Dedifferentiated amniotic fluid mesenchymal stem cell (primary cell): ENCODE data around the gene ROCK2.

Source experiments
- DNase-seq: peaks from one replicate; pipeline ENCODE4 v3.0.0-alpha.2; 2016; ENCODE audit errors: extremely low spot score

The ROCK2 gene

DNA sequence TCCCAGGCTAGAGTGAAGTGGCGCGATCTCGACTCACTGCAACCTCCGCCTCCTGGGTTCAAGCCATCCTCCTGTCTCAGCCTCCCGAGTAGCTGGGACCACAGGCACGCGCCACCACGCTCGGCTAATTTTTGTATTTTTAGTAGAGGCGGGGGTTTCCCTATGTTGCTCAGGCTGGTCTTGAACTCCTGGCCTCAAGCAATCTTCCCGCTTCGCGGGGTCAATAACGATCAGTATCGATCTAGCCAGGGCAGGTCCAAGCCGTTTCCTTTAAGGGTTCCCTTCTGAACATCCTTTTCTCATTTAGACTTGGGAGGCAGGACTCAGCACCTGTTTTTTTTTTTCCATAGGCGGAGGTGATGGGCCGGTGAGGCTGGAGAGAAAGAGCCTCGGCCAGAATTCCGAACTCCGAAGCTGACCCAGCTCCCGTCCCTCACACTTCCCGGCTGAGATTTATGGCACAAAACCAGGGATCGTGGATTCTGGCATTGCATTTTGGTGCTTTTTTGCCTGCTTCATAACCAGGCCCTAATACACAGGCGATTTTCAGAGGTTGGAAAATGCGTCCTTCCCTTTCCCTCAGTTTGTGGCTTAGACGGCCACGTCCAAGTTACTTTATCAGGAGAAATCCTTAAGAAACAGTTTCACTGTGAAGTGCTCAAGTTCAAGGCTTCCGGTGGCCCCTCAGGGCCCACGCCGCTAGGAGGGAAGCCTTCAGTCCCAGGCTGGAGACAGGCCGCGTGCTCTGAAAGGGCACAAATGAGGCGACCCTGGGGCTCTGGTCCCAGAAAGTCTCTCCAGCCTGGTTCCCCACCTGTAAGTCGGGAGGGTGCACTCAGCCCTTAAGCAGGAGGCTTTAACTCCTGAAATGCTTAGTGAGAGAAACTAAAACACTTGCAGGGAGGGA, 190.2 kb downstream of the ROCK2 start:
- DNase-seq = no peak

DNA sequence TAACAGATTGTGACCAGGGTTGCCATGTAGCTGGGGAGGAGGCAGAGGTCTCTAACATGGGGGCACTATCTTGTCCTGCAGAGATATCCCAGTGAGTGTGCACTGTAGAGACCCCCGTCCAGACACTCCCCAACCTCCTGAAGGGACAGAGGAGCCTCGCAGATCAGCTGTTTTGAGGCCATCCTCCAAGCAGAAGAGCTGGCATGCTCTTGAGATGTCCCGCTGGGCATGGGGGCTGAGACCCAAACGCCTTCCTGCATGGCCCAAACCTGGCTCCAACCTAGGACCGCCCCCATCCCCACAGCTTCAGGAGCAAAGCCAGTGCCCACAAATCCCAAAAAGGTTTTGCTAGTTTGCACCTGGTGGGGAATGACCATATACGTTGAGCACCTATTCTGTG, 191.8 kb downstream of the ROCK2 start:
- DNase-seq = no peak

DNA sequence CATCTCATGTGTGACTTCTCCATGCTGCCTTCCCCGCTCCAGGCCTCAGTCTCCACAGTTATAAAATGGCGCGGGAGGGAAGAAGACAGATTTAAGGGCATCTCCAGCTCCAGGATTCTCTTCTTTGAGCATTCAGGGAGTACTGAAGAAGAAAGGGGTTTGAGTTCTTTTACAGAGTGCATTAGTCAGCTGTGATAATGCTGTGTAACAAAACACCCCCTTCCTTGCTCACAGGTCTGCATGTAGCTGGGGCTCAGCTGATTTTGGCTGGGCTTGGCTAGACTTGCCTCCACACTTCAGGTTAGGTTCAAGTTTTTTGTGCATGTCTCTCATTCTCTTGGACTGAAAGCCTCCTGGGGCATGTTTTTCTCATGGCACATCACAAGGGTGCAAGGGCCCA, 197.2 kb downstream of the ROCK2 start:
- DNase-seq = no peak

DNA sequence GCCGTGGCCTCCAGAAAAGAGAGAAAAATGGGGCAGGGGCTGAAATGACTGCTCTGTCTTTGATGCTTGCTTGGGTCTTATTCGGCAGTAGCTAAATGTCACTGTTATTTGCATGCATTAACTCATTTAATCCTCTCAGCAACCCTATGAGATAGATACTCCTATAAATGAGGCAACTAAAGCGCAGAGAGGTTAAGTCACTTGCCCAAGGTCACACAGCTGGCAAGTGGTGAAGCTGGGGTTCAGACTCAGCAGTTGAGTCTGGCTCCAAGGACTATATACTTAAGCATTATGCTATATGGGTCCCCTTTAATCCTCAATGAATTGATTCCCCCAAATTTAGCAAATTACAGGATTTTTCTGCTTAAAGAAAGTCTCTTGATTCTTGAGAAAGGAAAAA, 198.4 kb downstream of the ROCK2 start:
- no peak for DNase-seq

DNA sequence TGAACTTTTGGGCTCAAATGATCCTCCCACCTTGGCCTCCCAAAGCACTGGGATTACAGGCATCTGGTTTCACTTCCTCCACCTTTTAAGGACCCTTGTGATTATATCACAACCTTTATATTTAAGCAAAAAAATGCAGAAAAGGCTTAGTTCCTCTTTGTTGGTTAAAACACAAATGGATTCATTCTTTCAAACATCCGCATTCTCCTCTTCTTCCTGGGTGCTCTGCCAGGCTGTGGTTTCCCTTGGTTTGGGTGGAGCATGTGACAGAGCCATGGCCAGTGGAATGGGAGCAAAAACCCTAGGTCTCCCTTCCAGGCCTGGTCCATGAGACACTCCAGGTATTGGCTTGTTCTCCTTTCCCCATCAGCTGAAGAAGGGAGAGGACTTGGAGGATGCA, 199.1 kb downstream of the ROCK2 start:
- no peak for DNase-seq

DNA sequence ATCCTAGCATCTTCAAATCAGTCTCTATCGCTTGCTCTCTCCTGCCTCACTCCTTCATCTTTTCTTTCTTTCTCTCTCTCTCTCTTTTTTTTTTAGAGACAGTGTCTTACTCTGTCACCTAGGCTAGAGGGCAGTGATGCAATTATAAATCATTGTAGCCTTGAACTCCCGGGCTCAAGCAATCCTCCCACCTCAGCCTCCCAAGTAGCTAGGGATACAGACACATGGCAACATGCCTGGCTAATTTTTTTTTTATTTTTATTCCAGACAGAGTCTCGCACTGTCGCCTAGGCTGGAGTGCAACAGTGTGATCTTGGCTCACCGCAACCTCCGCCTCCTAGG, 199.7 kb downstream of the ROCK2 start:
- no peak for DNase-seq

DNA sequence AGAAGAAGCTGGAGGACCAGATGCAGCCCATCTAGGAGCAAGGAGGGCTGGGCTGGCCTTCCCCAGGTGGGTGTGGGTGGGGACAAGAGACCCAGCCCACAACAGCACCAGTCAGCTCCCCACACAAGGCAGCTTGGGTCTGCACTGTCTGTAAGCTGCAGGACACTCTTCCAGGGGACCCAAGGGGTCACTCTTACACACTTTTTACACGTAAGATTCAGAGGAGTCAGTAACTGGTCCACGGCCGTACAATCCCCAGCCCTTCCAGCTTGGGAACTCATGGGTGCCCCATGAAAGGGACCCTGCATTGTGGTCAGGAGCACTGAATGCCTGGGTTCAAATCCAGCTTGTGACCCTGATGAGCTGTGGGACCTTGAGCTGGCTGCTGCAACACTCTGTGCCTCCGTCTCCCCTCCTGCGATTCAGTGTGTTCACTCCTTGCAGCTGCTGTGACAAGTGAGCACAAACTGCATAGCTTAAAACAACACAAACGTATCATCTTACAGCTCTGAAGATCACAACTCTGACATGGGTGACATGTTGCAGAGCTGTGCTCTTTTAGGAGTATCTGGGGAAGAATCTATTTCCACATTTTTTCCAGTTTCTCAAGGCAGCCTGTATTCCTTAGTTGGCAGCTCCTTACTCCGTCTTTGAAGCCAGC, 200.2 kb downstream of the ROCK2 start:
- DNase-seq = no peak

DNA sequence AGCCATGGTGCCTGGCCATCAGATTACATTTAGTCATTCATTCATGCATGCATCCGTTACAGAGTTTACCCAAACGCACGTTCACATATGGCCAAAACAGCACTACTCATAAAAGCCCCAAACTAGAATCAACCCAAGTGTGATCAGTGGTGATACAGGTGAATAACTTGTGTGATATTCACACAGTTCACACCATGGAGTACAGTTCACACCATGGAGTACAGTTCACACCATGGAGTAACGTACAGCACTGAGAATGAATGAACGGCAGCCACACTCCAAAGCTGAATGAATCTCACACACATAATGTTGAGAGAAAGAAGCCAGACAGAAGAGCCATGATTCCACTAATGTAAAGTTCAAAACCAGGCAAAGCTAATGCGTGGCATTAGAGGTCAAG, 201.4 kb downstream of the ROCK2 start:
- no peak for DNase-seq

DNA sequence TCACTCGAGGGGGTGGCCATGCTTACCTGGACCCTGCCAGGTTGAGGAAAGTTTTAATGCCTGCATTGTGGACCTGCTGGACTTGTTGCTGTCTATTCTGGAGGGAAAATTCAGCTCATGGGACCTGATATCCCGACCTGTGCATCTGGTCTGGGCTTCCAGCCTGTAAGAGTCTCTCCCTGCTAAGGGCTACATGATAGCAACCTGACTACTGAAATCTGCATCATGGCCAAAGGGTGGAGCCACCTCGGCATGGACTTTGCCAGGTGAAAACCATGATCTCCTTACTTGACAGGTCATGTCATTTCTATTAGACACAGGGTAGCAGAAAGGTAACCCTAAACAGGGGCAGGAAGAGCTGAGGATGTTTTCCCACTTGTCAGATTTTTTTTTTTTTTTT, 202.1 kb downstream of the ROCK2 start:
- DNase-seq = no peak

DNA sequence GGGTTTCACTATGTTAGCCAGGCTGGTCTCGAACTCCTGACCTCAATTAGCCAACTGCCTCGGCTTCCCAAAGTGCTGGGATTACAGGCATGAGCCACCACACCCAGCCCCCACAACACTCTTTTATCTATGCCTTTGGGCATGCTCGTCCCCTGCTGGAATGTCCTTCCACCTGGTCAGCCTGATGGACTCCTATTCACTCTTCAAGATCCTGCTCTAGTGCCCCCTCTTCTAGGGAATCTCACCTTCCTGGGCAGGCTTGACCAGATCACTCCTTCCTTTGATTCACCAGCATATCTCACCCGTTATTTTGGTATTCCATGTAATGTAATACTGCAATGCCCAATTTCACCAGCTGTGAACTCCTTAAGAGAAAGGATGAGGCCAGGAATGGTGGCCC, 203.1 kb downstream of the ROCK2 start:
- no peak for DNase-seq

DNA sequence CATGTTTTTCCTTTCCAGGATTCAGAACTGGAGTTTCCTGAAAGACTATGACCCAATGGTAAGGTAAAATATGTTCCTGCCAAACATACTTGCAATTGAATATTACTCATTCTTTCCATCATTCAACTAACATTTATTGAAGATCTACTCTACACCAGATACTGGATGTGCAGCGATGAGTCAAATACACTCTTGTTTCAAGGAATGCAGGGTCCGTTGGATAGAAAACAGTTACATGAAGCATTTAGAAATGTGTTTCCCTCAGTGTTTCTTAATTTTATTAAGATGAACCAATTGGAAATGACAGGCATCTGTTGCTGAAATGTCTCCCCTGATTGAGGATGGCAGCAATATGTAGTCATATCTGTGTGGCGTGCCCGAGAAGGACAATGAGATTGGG, 203.9 kb downstream of the ROCK2 start:
- peak; percentile 17 for DNase-seq

DNA sequence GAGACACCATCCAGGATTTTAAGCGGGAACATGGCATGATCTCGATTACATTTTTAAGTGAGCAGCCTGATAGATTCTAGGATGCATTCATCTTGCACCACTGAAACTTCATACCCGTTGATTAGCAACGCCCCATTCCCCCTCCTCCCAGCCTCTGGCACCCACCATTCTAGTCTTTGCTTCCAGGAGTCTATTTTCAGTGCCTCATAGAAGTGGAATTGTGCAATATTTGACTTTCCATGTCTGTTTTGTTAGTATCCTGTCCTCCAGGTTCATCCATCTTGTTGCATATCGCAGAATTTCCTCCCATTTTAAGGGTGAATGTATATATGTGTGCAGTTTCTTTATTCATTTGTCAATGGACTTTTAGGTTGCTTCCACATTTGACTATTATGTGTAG, 210.1 kb downstream of the ROCK2 start:
- DNase-seq = no peak

DNA sequence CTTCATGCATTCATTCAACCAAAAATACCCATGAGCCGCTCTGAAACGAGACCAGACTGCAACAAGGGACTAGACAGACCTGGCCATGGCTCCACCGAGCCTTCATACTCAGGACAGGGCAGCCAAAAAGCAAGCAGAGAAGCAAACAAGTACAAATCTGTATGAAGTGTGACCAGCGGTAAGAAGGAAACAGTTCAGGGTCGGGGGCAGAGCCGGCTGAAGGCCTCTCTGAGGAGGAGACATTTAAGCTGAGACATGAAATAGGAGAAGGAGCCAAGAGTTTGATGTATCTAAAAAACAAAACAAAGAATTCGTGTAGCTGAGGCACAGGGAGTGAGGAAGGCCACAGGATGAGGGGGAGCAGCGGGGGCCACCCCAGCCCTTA, 210.5 kb downstream of the ROCK2 start:
- DNase-seq = no peak

DNA sequence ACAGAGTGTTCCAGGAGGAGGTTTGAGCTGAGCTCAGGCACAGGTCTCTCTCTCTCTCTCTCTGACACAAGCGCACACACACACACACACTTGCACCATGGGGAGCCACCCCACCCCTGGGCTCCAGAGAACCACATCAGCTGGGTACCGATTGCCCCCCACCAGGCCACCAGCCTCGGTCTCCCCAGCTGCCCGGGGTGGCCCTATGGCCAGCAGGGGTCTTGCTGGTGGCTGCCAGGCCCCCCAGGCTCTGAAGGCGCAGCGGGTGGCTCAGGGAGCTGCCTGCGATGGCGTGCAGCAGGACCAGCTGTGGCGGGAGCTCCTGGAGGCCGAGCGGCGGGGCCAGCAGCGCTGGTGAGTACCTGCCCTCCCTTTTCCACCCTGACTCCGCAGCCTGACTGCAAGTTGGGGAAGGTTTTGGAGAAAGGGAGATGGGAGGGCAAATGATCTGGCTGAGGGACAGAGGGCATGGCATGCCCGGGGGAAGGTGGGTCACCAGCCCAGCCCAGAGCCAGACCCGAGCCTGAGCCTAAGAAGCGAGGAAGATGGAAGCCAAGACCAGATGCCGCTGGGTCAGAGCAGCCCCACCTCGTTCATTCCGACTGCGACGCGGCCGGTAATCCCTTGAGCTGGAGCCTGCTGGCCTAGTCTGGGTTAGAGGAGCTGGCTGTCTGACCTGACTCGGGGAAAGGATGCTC, 211.0 kb downstream of the ROCK2 start:
- no peak for DNase-seq

DNA sequence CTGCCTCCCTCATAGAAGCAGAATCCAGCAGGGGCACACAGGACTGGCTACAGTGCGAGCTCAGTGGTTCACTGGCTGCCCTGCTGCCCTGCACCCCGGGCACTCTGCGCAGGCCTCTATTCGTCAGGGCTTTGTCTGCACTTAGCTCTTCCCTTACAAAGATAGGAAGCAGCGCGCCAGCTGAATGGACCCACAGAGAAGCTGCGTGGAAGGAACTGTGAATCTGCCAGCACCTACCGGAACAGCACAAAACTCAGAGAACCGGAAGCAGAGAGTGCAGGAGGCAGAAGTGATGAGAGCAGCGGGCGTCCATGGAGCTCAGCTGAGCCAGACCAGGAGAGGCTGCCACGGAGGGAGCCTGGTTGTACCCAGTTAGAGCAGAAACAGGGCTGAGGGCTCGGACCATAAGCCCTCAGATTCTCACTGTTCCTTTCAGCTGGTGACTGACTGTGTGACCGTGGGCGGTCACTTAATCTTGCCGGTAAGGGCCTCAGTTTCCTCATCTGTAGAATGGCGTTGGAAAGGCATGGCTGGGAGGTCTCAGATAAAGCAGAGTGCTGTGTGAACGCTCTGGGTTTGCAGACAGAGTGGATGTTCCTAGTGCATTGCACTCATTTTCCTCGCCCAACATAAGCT, 212.3 kb downstream of the ROCK2 start:
- DNase-seq = no peak

DNA sequence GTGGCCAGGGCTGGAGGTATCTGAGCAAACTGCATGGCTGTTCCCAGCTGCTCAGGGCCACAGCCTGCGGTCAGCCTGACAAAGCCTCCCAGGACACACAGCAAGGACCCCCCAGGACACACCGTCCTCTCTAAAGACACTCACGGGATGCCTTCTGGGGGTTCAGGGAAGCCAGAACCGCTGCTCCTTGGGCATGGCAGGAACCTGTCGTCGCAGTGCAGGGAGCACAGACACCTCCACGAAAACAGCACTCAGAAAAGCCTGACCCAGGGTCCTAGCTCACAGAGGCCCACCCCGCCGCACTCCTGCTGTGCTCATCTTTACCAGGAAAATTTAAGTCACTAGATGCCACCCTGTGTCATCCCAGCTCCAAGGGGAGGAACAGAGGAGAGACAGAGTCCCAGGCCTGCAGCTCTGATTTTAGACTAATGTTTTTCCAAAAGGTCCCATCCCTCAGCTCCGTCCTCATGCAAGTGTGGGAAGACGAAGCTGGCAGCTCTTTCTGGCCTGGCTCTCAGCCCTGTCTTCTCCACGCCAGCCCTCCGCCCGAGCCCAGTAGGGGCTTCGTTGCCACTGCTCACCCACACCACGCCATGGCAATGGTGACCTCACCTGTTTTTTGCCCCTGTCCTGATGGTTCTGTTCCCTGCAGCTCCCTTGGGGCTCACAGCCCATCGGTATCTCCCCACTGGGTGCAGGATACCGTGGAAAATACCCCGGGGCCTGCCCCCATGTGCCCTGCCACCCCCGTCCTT, 213.1 kb downstream of the ROCK2 start:
- no peak for DNase-seq
